Mucosa of stomach (tissue), 1 donor: ENCODE measurements around the gene ABCF1.

Experiments
- H3K27me3 ChIP-seq: one replicate; pipeline ENCODE4 v1.7.0; 2013; ENCODE audit warnings: mild to moderate bottlenecking, low read length; ENCODE audit not compliant: control insufficient read depth, insufficient read depth
- H3K36me3 ChIP-seq: one replicate; pipeline ENCODE4 v1.7.0; 2013; ENCODE audit warnings: low read length; ENCODE audit not compliant: control insufficient read depth, insufficient read depth
- H3K4me1 ChIP-seq: one replicate; pipeline ENCODE4 v1.7.0; 2013; ENCODE audit warnings: mild to moderate bottlenecking, low read length; ENCODE audit not compliant: control insufficient read depth, insufficient read depth
- H3K4me3 ChIP-seq: one replicate; pipeline ENCODE4 v1.7.0; 2013; ENCODE audit warnings: low read length
- H3K9ac ChIP-seq: one replicate; pipeline ENCODE4 v1.7.0; 2013; ENCODE audit warnings: mild to moderate bottlenecking, low read length, moderate library complexity
- H3K9me3 ChIP-seq: one replicate; pipeline ENCODE4 v1.7.0; 2013; ENCODE audit warnings: mild to moderate bottlenecking, low read length, moderate library complexity; ENCODE audit not compliant: control insufficient read depth
- donor health status: Pancreatic carcinoma.

Gene ABCF1

GRCh38 chr6:30619561-30619960 is 48.3 kb downstream of the ABCF1 start:
- no peaks in the 10 kb centered on the region for H3K9me3 ChIP-seq
- H3K27me3 ChIP-seq, result no peaks in the 10 kb centered on the region
- H3K4me1 ChIP-seq, result peaks cover 17% of the 10 kb centered on the region
- peak overlapping the region; percentile 17 for H3K9ac ChIP-seq
- no peak overlapping the region for H3K4me3 ChIP-seq
- H3K36me3 ChIP-seq, result peaks cover 26% of the 10 kb centered on the region

DNA sequence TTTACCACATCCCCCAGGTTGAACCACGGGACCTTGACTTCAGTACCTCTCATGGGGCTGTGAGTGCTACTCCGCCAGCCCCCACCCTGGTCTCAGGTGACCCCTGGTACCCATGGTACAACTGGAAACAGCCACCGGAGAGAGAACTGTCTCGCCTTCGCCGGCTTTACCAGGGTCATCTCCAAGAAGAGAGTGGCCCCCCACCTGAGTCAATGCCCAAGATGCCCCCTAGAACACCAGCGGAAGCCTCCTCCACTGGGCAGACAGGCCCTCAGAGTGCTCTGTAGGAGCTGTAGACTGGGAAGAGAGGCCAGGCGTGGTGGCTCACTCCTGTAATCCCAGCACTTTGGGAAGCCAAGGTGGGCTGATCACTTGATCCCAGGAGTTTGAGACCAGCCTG is 54.3 kb downstream of the ABCF1 start:
- Histone ChIP-seq H3K9me3 (no peaks in the 10 kb centered on the region), H3K36me3 (peaks cover 8% of the 10 kb centered on the region), H3K4me1 (peaks cover 18% of the 10 kb centered on the region), H3K9ac (no peak overlapping the region), H3K27me3 (no peaks in the 10 kb centered on the region), H3K4me3 (no peak overlapping the region)

DNA sequence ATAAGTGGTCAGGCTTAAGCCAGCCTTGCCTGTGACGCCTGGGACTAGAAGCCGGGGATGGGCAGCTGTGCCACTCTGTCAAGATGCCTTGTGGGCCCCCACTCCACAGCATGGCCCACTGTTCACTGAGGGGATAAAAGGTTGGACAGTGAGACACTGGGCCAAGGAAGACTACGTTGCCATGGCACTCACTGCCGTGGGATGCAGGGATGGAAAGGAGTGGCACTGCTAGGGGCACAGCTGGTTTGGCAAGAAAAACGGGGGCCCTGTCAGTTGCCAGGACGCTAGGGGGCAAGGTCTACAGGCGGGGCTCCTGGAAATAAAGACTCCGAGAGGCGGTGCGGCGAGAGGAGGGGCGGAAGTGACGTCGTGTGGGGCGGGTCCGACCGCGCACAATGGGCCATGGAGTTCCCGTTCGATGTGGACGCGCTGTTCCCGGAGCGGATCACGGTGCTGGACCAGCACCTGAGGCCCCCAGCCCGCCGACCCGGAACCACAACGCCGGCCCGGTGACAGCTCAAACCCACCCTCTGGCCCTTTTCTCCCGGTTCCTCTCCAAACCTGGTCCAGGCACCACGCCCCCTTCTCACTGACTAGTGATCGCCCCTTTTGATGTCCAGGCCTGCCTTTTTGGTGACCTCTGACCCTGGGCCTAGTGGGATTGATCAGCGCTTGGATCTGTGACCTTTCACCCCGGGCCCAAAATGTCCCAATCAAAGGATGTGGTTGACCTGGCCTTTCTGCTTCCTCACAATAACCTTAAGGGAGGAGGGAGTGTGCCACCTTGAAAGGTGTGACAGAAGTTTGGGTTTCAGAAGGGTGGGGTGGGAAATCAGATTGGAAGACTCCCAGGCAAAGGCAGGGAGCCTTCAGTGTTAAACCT is 55.5 kb downstream of the ABCF1 start, which contains the start of gene ATAT1:
Gene ATAT1, plus strand, starts transcription at position 391 of the 883 bp plus-strand sequence.
- Histone ChIP-seq H3K27me3 (no peaks in the 10 kb centered on the region), H3K36me3 (peaks cover 8% of the 10 kb centered on the region), H3K9me3 (no peaks in the 10 kb centered on the region), H3K4me3 (peak within 1 kb of the TSS; percentile 95), H3K9ac (peak within 1 kb of the TSS; percentile 98), H3K4me1 (peaks cover 18% of the 10 kb centered on the region)

- H3K27me3 ChIP-seq, result no peaks in the 10 kb centered on the region
- H3K9me3 ChIP-seq, result no peaks in the 10 kb centered on the region
- H3K36me3 ChIP-seq, result peaks cover 7% of the 10 kb centered on the region
- no peaks in the 10 kb centered on the region for H3K4me1 ChIP-seq
- H3K4me3 ChIP-seq, result no peak overlapping the region
- no peak overlapping the region for H3K9ac ChIP-seq
Observed at GRCh38 chr6:30635834-30636233, 64.6 kb downstream of the ABCF1 start.

GRCh38 chr6:30640481-30640880 is 69.2 kb downstream of the ABCF1 start:
- Histone ChIP-seq H3K36me3 (no peaks in the 10 kb centered on the region), H3K9me3 (no peaks in the 10 kb centered on the region), H3K4me1 (no peaks in the 10 kb centered on the region)

GRCh38 chr6:30641048-30641447 is 69.8 kb downstream of the ABCF1 start:
- H3K4me3 ChIP-seq, result no peak overlapping the region
- no peaks in the 10 kb centered on the region for H3K9me3 ChIP-seq
- peaks cover 4% of the 10 kb centered on the region for H3K4me1 ChIP-seq
- H3K27me3 ChIP-seq, result no peaks in the 10 kb centered on the region
- H3K9ac ChIP-seq, result no peak overlapping the region
- no peaks in the 10 kb centered on the region for H3K36me3 ChIP-seq

More at GRCh38 chr6:30640481-30640880, 69.2 kb downstream of the ABCF1 start:
- Histone ChIP-seq H3K9ac (no peak overlapping the region), H3K4me3 (no peak overlapping the region), H3K27me3 (no peaks in the 10 kb centered on the region)
